Stimulated activated CD4-positive, alpha-beta T cell treated with anti-CD3 and anti-CD28 coated beads, Interleukin-1b, Interleukin-23, amount 100 ng/mL, for 24 hours (primary cell): Measurements from ENCODE around the gene DLGAP3.
A peak's percentile ranks its signal among the peaks of the same experiment; 100 is the strongest.

Source experiments
- DNase-seq, 4 experiments: peaks; one replicate each; pipeline ENCODE4 v3.0.0-alpha.2; 2020; ENCODE audit warnings: low read depth in 4 of 4, low spot score in 1 of 4

The DLGAP3 gene

DNA sequence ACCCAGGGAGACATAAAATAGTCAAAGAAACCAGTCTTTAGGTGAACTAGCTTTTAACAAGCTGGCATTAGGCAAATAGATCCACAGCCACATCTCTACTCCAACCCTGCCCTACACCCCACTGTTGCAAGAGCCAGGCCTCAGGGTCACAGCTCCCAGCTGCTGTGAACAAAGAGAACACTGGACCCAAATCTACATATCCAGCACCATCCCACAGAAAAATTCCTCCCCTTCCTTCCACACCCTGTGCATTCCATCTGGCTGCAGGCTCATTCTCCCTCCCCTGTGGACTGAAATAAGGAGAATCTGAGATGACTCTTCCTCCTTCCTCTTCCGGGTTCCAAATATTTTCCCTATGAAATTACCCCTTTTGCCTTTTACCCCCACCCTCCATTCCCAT is 23.2 kb downstream of the DLGAP3 start:
- DNase-seq = no peak

DNA sequence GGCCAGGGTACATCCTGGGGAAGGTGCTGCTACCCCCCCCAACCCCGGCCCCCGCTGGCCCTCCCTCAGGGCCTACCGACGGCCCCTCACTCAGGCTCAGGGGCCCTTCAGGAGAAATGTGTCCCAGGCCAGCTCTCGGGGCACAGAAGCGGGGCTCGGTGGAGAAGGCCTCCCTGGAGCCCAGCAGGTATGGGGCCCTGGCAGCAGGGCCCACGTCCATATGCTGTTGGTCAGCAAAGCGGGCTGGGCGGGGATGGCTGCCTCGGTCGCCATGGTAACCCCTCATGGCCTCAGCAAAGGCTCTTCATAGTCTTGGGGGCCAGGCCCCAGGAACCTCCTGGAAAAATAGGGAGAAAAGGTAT is 24.4 kb downstream of the DLGAP3 start:
- DNase-seq = no peak

DNA sequence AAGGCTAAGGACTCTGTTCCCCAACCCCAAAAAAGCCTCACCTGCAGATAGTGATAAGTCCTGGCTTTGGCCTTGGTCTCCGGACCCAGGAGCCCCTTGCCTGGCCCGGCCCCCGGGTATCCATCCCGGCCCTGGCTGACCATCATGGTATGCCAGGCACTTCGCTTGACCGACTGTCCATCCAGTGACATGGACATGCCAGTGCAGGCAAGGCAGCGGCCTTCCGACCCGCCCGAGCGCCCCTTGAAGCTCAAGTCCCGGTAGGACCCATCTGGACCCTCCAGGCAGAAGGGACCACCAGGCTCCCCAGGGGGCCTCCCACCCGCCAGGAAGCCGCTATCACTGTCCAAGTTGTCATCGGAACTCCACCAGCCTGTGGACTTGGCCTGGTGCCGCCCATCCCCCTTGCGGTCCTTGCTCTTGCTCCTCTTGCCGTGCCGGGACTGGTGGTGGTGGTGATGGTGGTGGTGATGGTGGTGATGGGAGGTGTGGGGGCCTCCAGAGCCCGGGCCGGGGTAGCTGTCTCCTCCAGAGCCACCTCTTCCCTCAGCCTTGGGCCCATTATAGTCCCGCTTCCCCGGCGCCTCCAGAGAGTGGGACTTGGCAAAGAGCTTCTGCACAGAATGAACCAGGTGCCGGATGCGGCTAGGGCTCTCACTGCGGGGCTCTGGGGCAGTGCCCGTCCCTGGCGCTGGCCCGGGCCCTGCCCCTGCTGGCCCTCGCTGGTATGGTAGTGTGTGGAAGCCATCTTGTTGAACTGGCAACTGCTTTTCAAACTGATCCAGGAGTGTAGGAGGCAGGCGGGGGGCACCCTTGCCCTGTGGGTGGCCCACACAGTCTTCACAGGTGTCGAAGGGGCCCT is 25.0 kb downstream of the DLGAP3 start:
- DNase-seq = no peak

DNA sequence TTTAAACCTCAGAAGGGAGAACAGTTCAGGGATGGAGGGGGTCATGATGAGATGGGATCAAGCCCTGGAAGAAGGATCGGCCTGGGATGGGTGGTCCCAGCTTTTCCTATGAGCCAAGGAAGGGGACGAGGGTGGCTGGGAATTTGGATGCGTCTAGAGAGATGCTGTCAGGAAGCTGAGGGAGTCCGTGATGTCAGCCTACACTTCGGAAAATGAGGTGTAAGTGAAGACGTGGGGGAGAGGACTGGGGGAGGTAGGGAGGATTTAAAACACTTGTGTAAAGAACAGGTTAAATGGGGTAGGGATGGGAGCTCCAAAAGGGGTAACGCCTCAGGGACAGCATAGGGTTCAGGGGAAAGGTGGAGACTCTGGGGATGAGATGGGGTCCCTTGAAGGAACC is 27.5 kb downstream of the DLGAP3 start:
- DNase-seq = no peak

- no peak for DNase-seq
These were observed 28.5 kb downstream of the DLGAP3 start for GRCh38 chr1:34900775-34901502.

GRCh38 chr1:34899906-34900305 is 29.5 kb downstream of the DLGAP3 start:
- DNase-seq = no peak

DNA sequence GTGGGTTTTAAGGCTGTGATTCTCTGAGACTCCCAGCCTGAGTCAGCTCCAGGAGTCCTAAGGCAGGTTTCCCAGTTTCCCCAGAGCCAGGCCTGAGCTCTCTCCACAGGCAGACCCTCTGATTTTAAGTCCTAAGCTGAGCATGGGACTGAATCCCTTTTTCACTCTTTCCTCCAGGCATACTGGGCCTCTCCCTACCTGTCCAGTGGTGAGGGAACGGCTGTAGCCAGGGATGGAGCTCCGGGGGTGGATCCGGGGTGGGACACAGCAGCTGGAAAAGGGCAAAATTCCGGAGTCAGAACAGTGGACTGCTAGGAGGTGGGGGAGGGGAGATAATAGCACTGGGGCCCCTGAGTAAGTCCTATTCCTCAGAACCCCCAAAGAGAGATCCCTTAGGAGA is 30.0 kb downstream of the DLGAP3 start:
- no peak for DNase-seq

- DNase-seq = no peak
These were observed 31.1 kb downstream of the DLGAP3 start for GRCh38 chr1:34898330-34898761.

- DNase-seq = no peak
These were observed 32.8 kb downstream of the DLGAP3 start for GRCh38 chr1:34896612-34897011.

DNA sequence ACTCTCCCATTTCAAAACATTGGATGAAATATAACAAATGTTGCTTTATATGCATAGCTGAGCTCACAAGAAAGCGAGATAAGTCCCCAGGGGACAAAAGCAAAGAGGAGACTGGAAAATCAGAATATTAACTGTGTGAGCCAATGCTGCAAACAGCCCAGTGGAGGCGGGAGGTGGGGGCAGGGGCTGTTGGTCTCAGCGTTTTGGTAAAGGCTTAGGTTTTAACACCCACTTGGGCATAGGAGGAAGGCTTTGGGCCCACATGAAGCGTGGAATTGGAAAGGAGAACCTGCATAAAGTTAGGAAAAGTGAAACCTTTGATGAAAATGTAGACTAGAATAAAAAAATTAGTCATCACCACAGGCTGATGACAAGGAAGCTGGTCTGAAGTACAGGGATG is 39.7 kb downstream of the DLGAP3 start:
- DNase-seq = no peak

- DNase-seq = no peak
These were observed 41.9 kb downstream of the DLGAP3 start for GRCh38 chr1:34887593-34887992.

GRCh38 chr1:34885405-34886247 is 43.8 kb downstream of the DLGAP3 start:
- peak in 3 of 4 experiments; percentile 34 to 65 (median 55) for DNase-seq

GRCh38 chr1:34884961-34885360 is 44.5 kb downstream of the DLGAP3 start:
- no peak for DNase-seq

DNA sequence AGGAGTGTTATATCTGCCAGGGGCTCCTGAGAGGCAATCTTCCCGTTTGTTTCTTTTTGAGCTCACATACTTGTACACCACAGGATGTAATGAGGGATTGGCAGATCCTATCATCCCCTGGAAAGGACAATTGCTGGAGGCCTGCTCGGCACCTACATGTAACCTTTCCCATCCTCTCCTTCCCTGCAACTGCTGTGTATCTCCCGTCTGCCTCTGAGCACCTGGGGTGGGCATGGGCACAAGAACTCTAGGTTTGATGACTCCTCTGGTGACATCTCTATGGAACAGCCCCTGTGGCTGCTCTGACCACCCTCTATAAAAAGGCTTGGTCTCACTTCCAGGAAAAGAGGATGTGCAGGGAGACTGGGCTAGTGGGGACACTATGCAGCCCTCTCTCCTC is 44.9 kb downstream of the DLGAP3 start:
- no peak for DNase-seq

DNA sequence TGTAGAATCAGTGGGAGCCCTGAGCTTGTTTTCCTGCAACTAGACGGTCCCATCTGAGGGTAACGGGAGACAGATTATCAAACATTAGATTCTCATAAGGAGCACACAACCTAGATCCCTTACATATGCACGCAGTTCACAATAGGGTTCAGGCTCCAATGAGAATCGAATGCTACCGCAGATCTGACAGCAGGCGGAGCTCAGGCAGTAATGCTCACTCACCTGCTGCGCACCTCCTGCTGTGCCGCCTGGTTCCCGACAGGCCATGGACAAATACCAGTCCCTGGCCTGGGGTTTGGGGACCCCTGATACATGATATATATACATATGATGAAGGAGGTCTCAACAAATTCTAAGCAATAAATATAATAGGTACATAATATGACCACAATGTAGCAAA is 50.2 kb downstream of the DLGAP3 start:
- no peak for DNase-seq

GRCh38 chr1:34876406-34876805 is 53.0 kb downstream of the DLGAP3 start:
- no peak for DNase-seq

DNA sequence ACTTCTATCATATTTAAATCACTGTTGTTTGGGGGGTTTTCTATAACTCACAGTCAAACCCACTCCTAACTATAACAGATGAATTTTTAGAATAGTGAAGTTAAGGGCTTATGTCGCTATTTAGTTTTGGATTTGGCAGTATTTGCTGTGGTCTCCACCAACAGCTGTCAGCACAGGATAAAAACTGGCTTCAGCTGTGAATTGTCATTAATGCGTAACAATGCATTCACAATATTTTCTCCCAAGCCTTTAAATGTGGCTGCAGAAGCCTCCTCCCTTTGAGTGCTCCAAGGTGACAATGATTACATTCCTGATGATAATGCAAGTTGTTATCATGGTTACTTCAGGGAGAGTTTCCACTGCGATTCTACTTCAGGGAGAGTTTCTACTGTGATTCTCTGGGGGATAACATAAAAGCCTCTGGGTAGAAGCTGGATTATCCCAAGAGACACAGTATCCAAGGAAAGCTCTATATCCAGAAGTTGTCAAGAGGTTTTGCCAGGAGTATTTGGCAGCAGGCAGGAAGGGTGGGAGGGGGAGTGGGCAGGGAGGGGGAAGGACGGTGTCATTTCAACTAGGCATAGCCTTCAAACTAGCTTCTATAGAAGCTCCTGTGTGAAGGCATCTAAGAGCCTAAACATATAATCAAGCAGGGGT is 55.0 kb downstream of the DLGAP3 start:
- no peak for DNase-seq

DNA sequence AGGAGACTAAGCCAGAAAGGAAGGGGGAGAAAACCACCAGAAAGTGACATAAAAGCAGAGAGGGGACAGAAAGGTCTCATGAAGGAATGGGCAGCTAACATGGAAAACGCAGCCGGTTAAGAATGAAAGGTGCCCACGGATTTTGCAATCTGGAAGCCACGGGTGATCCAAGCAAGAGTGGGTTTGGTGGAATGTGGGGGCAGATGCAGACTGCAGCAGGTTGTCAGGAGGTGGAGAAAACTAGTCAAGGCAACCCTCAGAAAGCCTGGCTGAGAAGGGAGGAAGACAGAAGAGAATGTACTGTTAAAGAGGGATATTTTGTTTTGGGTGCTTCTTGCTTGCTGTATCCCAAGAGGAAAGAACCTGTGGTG is 57.3 kb downstream of the DLGAP3 start:
- DNase-seq = no peak

- DNase-seq = no peak
These were observed 57.9 kb downstream of the DLGAP3 start for GRCh38 chr1:34871443-34872132.

DNA sequence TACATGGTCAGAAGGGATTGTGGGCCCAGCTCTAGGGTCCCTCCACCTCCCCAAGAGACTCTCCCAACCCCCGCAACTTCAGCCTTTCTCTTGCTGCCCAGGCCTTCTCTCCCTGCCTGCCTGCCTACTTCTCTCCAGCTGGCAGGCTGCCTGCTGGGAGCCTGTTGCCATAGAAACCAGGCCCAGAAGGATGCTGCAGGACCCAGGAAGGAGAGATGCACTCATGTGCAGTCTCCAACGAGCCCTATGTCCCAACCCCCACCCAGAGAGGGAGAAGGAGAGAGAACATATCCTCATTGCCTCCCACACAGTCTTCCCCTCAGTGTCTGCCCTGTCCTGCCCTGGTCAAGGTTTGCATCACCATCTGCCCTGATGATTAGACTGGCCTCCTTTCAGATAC is 59.1 kb downstream of the DLGAP3 start:
- no peak for DNase-seq

GRCh38 chr1:34869760-34870159 is 59.7 kb downstream of the DLGAP3 start:
- no peak for DNase-seq
